Hematopoietic multipotent progenitor cell treated with erythropoietin and hydrocortisone succinate and interleukin-3 and kit ligand, for 4 days (in vitro differentiated cells): ENCODE measurements around the gene COX19.
"Not testable (repeated sequence)": the region's sequence is repeated elsewhere in the genome, so short reads cannot be mapped to it uniquely, and the experiment has no call there.

Experiments
- DNase-seq: peaks from one replicate; pipeline ENCODE4 v3.0.0-alpha.2; 2015

The COX19 gene

GRCh38 chr7:1009747-1010146 is 34.4 kb upstream of the COX19 start:
- DNase-seq: no peak

GRCh38 chr7:1008733-1009363 is 33.5 kb upstream of the COX19 start:
- DNase-seq: no peak

GRCh38 chr7:1007901-1008300 is 32.6 kb upstream of the COX19 start:
- no peak for DNase-seq

GRCh38 chr7:1005303-1005702 is 30.0 kb upstream of the COX19 start:
- no peak for DNase-seq

GRCh38 chr7:1004018-1004852 is 28.9 kb upstream of the COX19 start:
- DNase-seq: no peak

GRCh38 chr7:1002445-1002844 is 27.1 kb upstream of the COX19 start:
- DNase-seq: not testable (repeated sequence)

- DNase-seq: not testable (repeated sequence)
Measured at GRCh38 chr7:1002026-1002425, 26.7 kb upstream of the COX19 start.

GRCh38 chr7:1001069-1001770 is 25.9 kb upstream of the COX19 start:
- DNase-seq: peak; percentile 66

GRCh38 chr7:999941-1000935 is 24.9 kb upstream of the COX19 start:
- DNase-seq: no peak

GRCh38 chr7:999149-999879 is 24.0 kb upstream of the COX19 start:
- no peak for DNase-seq

- no peak for DNase-seq
Measured at GRCh38 chr7:997404-998395, 22.4 kb upstream of the COX19 start.

GRCh38 chr7:996079-996872 is 20.9 kb upstream of the COX19 start:
- no peak for DNase-seq

- DNase-seq: no peak
Measured at GRCh38 chr7:995571-995970, 20.2 kb upstream of the COX19 start.

GRCh38 chr7:994592-995308 is 19.4 kb upstream of the COX19 start:
- no peak for DNase-seq

GRCh38 chr7:992709-993607 is 17.6 kb upstream of the COX19 start:
- DNase-seq: peak; percentile 98

GRCh38 chr7:991729-992656 is 16.6 kb upstream of the COX19 start:
- no peak for DNase-seq
